Measurements from ENCODE around the gene ADGRF3.
"Not testable (repeated sequence)": the region's sequence is repeated elsewhere in the genome, so short reads cannot be mapped to it uniquely, and the experiment has no call there.

Gene ADGRF3

GRCh38 chr2:26285931-26286330 is 60.7 kb downstream of the ADGRF3 start:
- DNase-seq (ENCODE audit: insufficient read length), result no peak
- TF ChIP-seq POLR2AphosphoS5 (IDR thresholded peaks at IDR 0.05; ENCODE audit: low read depth, low read length) (no peak), TAF1 (IDR thresholded peaks at IDR 0.05; ENCODE audit: borderline replicate concordance, low read depth, low read length) (no peak), POLR2A (IDR thresholded peaks at IDR 0.05; ENCODE audit: low read depth, low read length) (no peak)

GRCh38 chr2:26284132-26284531 is 62.5 kb downstream of the ADGRF3 start:
- TF ChIP-seq POLR2AphosphoS5 (IDR thresholded peaks at IDR 0.05; ENCODE audit: low read depth, low read length) (no peak), POLR2A (IDR thresholded peaks at IDR 0.05; ENCODE audit: low read depth, low read length) (no peak), TAF1 (IDR thresholded peaks at IDR 0.05; ENCODE audit: borderline replicate concordance, low read depth, low read length) (no peak)
- no peak for FAIRE-seq

More at GRCh38 chr2:26285931-26286330, 60.7 kb downstream of the ADGRF3 start:
- FAIRE-seq, result no peak

GRCh38 chr2:26283606-26284005 is 63.0 kb downstream of the ADGRF3 start:
- TF ChIP-seq POLR2AphosphoS5 (IDR thresholded peaks at IDR 0.05; ENCODE audit: low read depth, low read length) (no peak), TAF1 (IDR thresholded peaks at IDR 0.05; ENCODE audit: borderline replicate concordance, low read depth, low read length) (no peak), POLR2A (IDR thresholded peaks at IDR 0.05; ENCODE audit: low read depth, low read length) (no peak)
- no peak for DNase-seq (ENCODE audit: insufficient read length)
- FAIRE-seq, result no peak

More at GRCh38 chr2:26284132-26284531, 62.5 kb downstream of the ADGRF3 start:
- no peak for DNase-seq (ENCODE audit: insufficient read length)

- peak; percentile 9 for FAIRE-seq
- DNase-seq (ENCODE audit: insufficient read length), result no peak
- TF ChIP-seq POLR2AphosphoS5 (IDR thresholded peaks at IDR 0.05; ENCODE audit: low read depth, low read length), result no peak
- no peak for TF ChIP-seq POLR2A (IDR thresholded peaks at IDR 0.05; ENCODE audit: low read depth, low read length)
Observed at GRCh38 chr2:26281226-26281625, 65.4 kb downstream of the ADGRF3 start.

- DNase-seq (ENCODE audit: insufficient read length) (no peak), FAIRE-seq (no peak)
- TF ChIP-seq POLR2AphosphoS5 (IDR thresholded peaks at IDR 0.05; ENCODE audit: low read depth, low read length) (no peak), TAF1 (IDR thresholded peaks at IDR 0.05; ENCODE audit: borderline replicate concordance, low read depth, low read length) (no peak), POLR2A (IDR thresholded peaks at IDR 0.05; ENCODE audit: low read depth, low read length) (no peak)
Observed at GRCh38 chr2:26279886-26280285, 66.7 kb downstream of the ADGRF3 start.

GRCh38 chr2:26276484-26277227 is 69.9 kb downstream of the ADGRF3 start:
- no peak for FAIRE-seq
- no peak for TF ChIP-seq POLR2A (IDR thresholded peaks at IDR 0.05; ENCODE audit: low read depth, low read length)
- no peak for TF ChIP-seq TAF1 (IDR thresholded peaks at IDR 0.05; ENCODE audit: borderline replicate concordance, low read depth, low read length)
- no peak for TF ChIP-seq POLR2AphosphoS5 (IDR thresholded peaks at IDR 0.05; ENCODE audit: low read depth, low read length)

GRCh38 chr2:26274058-26274613 is 72.5 kb downstream of the ADGRF3 start:
- DNase-seq (ENCODE audit: insufficient read length) (no peak), FAIRE-seq (no peak)
- TF ChIP-seq TAF1 (IDR thresholded peaks at IDR 0.05; ENCODE audit: borderline replicate concordance, low read depth, low read length), result no peak
- no peak for TF ChIP-seq POLR2A (IDR thresholded peaks at IDR 0.05; ENCODE audit: low read depth, low read length)

More at GRCh38 chr2:26276484-26277227, 69.9 kb downstream of the ADGRF3 start:
- DNase-seq (ENCODE audit: insufficient read length), result no peak

- TF ChIP-seq POLR2A (IDR thresholded peaks at IDR 0.05; ENCODE audit: low read depth, low read length), result no peak
- no peak for TF ChIP-seq POLR2AphosphoS5 (IDR thresholded peaks at IDR 0.05; ENCODE audit: low read depth, low read length)
- no peak for TF ChIP-seq TAF1 (IDR thresholded peaks at IDR 0.05; ENCODE audit: borderline replicate concordance, low read depth, low read length)
- FAIRE-seq (no peak), DNase-seq (ENCODE audit: insufficient read length) (no peak)
Observed at GRCh38 chr2:26273501-26273900, 73.1 kb downstream of the ADGRF3 start.

GRCh38 chr2:26270373-26270772 is 76.2 kb downstream of the ADGRF3 start:
- TF ChIP-seq POLR2AphosphoS5 (IDR thresholded peaks at IDR 0.05; ENCODE audit: low read depth, low read length) (no peak), POLR2A (IDR thresholded peaks at IDR 0.05; ENCODE audit: low read depth, low read length) (no peak), TAF1 (IDR thresholded peaks at IDR 0.05; ENCODE audit: borderline replicate concordance, low read depth, low read length) (no peak)
- FAIRE-seq (no peak), DNase-seq (ENCODE audit: insufficient read length) (no peak)

- no peak for FAIRE-seq
- no peak for DNase-seq (ENCODE audit: insufficient read length)
- TF ChIP-seq TAF1 (IDR thresholded peaks at IDR 0.05; ENCODE audit: borderline replicate concordance, low read depth, low read length) (no peak), POLR2AphosphoS5 (IDR thresholded peaks at IDR 0.05; ENCODE audit: low read depth, low read length) (no peak), POLR2A (IDR thresholded peaks at IDR 0.05; ENCODE audit: low read depth, low read length) (no peak)
Observed at GRCh38 chr2:26269571-26270158, 76.9 kb downstream of the ADGRF3 start.

- not testable (repeated sequence) for FAIRE-seq; DNase-seq (ENCODE audit: insufficient read length)
Observed at GRCh38 chr2:26268670-26269385, 77.8 kb downstream of the ADGRF3 start.

All from GM12892 (cell line).